ENCODE data around the gene SPDYE6. TPM values are rescaled to one million over a fixed set of nuclear protein-coding genes. Genes with fewer than 3 reads are reported as not detected.
A peak's percentile ranks its signal among the peaks of the same experiment; 100 is the strongest.
"Not testable (repeated sequence)": the region's sequence is repeated elsewhere in the genome, so short reads cannot be mapped to it uniquely, and the experiment has no call there.

SPDYE6 gene
- polyA plus RNA-seq, 1 donor = 4.3 TPM

GRCh38 chr7:102327183-102327582, 29.1 kb downstream of the SPDYE6 start:
- DNase-seq; H3K4me3 ChIP-seq (ENCODE audit: low read length); H3K9me3 ChIP-seq (ENCODE audit: control insufficient read depth, low read depth, low read length); H3K36me3 ChIP-seq (ENCODE audit: control insufficient read depth, insufficient read depth, low read length); H3K27me3 ChIP-seq (ENCODE audit: control insufficient read depth, insufficient read depth, low read length); H3K27ac ChIP-seq (ENCODE audit: low read length); H3K4me1 ChIP-seq (ENCODE audit: control insufficient read depth, insufficient read depth, low read length): not testable (repeated sequence)
- WGBS (ENCODE audit: insufficient coverage, low lambda C conversion rate) = 80% methylated on average over 1 of the region's 6 CpGs

- no peaks in the 10 kb centered on the region for H3K9me3 ChIP-seq (ENCODE audit: control insufficient read depth, low read depth, low read length)
- H3K36me3 ChIP-seq (ENCODE audit: control insufficient read depth, insufficient read depth, low read length) = no peaks in the 10 kb centered on the region
- H3K27ac ChIP-seq (ENCODE audit: low read length) = no peak overlapping the region
- WGBS (ENCODE audit: insufficient coverage, low lambda C conversion rate) = no CpG with 5 or more reads among the region's 11 CpGs
- peaks cover 4% of the 10 kb centered on the region for H3K27me3 ChIP-seq (ENCODE audit: control insufficient read depth, insufficient read depth, low read length)
- H3K4me1 ChIP-seq (ENCODE audit: control insufficient read depth, insufficient read depth, low read length) = no peaks in the 10 kb centered on the region
- no peak overlapping the region for H3K4me3 ChIP-seq (ENCODE audit: low read length)
- no peak for DNase-seq
Measured at GRCh38 chr7:102326157-102326889, 29.9 kb downstream of the SPDYE6 start.

- not testable (repeated sequence) for H3K27me3 ChIP-seq (ENCODE audit: control insufficient read depth, insufficient read depth, low read length); H3K4me3 ChIP-seq (ENCODE audit: low read length); DNase-seq; H3K36me3 ChIP-seq (ENCODE audit: control insufficient read depth, insufficient read depth, low read length); H3K27ac ChIP-seq (ENCODE audit: low read length); H3K4me1 ChIP-seq (ENCODE audit: control insufficient read depth, insufficient read depth, low read length); H3K9me3 ChIP-seq (ENCODE audit: control insufficient read depth, low read depth, low read length)
- WGBS (ENCODE audit: insufficient coverage, low lambda C conversion rate) = no CpG with 5 or more reads among the region's 11 CpGs
Measured at GRCh38 chr7:102325106-102325505, 31.1 kb downstream of the SPDYE6 start.

- Histone ChIP-seq H3K4me1 (ENCODE audit: control insufficient read depth, insufficient read depth, low read length) (no peaks in the 10 kb centered on the region), H3K36me3 (ENCODE audit: control insufficient read depth, insufficient read depth, low read length) (no peaks in the 10 kb centered on the region), H3K4me3 (ENCODE audit: low read length) (no peak overlapping the region), H3K27ac (ENCODE audit: low read length) (no peak overlapping the region), H3K9me3 (ENCODE audit: control insufficient read depth, low read depth, low read length) (no peaks in the 10 kb centered on the region), H3K27me3 (ENCODE audit: control insufficient read depth, insufficient read depth, low read length) (peaks cover 4% of the 10 kb centered on the region)
- WGBS (ENCODE audit: insufficient coverage, low lambda C conversion rate) = no CpG with 5 or more reads among the region's 5 CpGs
- no peak for DNase-seq
Measured at GRCh38 chr7:102323914-102324195, 32.4 kb downstream of the SPDYE6 start.

GRCh38 chr7:102322202-102322715, 34.0 kb downstream of the SPDYE6 start:
- Histone ChIP-seq H3K4me1 (ENCODE audit: control insufficient read depth, insufficient read depth, low read length) (no peaks in the 10 kb centered on the region), H3K27me3 (ENCODE audit: control insufficient read depth, insufficient read depth, low read length) (peaks cover 4% of the 10 kb centered on the region), H3K4me3 (ENCODE audit: low read length) (no peak overlapping the region), H3K9me3 (ENCODE audit: control insufficient read depth, low read depth, low read length) (no peaks in the 10 kb centered on the region), H3K27ac (ENCODE audit: low read length) (no peak overlapping the region), H3K36me3 (ENCODE audit: control insufficient read depth, insufficient read depth, low read length) (no peaks in the 10 kb centered on the region)
- no peak for DNase-seq
- no CpG with 5 or more reads among the region's 8 CpGs for WGBS (ENCODE audit: insufficient coverage, low lambda C conversion rate)

- Histone ChIP-seq H3K4me1 (ENCODE audit: control insufficient read depth, insufficient read depth, low read length) (no peaks in the 10 kb centered on the region), H3K9me3 (ENCODE audit: control insufficient read depth, low read depth, low read length) (no peaks in the 10 kb centered on the region), H3K27me3 (ENCODE audit: control insufficient read depth, insufficient read depth, low read length) (peaks cover 4% of the 10 kb centered on the region), H3K36me3 (ENCODE audit: control insufficient read depth, insufficient read depth, low read length) (no peaks in the 10 kb centered on the region), H3K4me3 (ENCODE audit: low read length) (no peak overlapping the region), H3K27ac (ENCODE audit: low read length) (no peak overlapping the region)
- peak in 1 of 2 donors; percentile 25 for DNase-seq
- WGBS (ENCODE audit: insufficient coverage, low lambda C conversion rate) = 83% methylated on average over 1 of the region's 73 CpGs
Measured at GRCh38 chr7:102321351-102322201, 34.7 kb downstream of the SPDYE6 start.

GRCh38 chr7:102320601-102321350, 35.5 kb downstream of the SPDYE6 start:
- no CpG with 5 or more reads among the region's 37 CpGs for WGBS (ENCODE audit: insufficient coverage, low lambda C conversion rate)
- no peak overlapping the region for H3K4me3 ChIP-seq (ENCODE audit: low read length)
- DNase-seq = no peak
- H3K9me3 ChIP-seq (ENCODE audit: control insufficient read depth, low read depth, low read length) = no peaks in the 10 kb centered on the region
- no peaks in the 10 kb centered on the region for H3K4me1 ChIP-seq (ENCODE audit: control insufficient read depth, insufficient read depth, low read length)
- H3K27ac ChIP-seq (ENCODE audit: low read length) = no peak overlapping the region
- H3K36me3 ChIP-seq (ENCODE audit: control insufficient read depth, insufficient read depth, low read length) = no peaks in the 10 kb centered on the region
- peaks cover 4% of the 10 kb centered on the region for H3K27me3 ChIP-seq (ENCODE audit: control insufficient read depth, insufficient read depth, low read length)

GRCh38 chr7:102320181-102320580, 36.1 kb downstream of the SPDYE6 start:
- no peak for DNase-seq
- Histone ChIP-seq H3K4me3 (ENCODE audit: low read length) (no peak overlapping the region), H3K9me3 (ENCODE audit: control insufficient read depth, low read depth, low read length) (no peaks in the 10 kb centered on the region), H3K27me3 (ENCODE audit: control insufficient read depth, insufficient read depth, low read length) (peaks cover 4% of the 10 kb centered on the region), H3K36me3 (ENCODE audit: control insufficient read depth, insufficient read depth, low read length) (no peaks in the 10 kb centered on the region), H3K4me1 (ENCODE audit: control insufficient read depth, insufficient read depth, low read length) (no peaks in the 10 kb centered on the region), H3K27ac (ENCODE audit: low read length) (no peak overlapping the region)
- WGBS (ENCODE audit: insufficient coverage, low lambda C conversion rate) = no CpG with 5 or more reads among the region's 14 CpGs

GRCh38 chr7:102319671-102320070, 36.6 kb downstream of the SPDYE6 start:
- no peaks in the 10 kb centered on the region for H3K36me3 ChIP-seq (ENCODE audit: control insufficient read depth, insufficient read depth, low read length)
- H3K27ac ChIP-seq (ENCODE audit: low read length) = no peak overlapping the region
- WGBS (ENCODE audit: insufficient coverage, low lambda C conversion rate) = 100% methylated on average over 1 of the region's 3 CpGs
- H3K27me3 ChIP-seq (ENCODE audit: control insufficient read depth, insufficient read depth, low read length) = peaks cover 4% of the 10 kb centered on the region
- H3K4me1 ChIP-seq (ENCODE audit: control insufficient read depth, insufficient read depth, low read length) = no peaks in the 10 kb centered on the region
- DNase-seq = no peak
- H3K9me3 ChIP-seq (ENCODE audit: control insufficient read depth, low read depth, low read length) = no peaks in the 10 kb centered on the region
- H3K4me3 ChIP-seq (ENCODE audit: low read length) = no peak overlapping the region

- Histone ChIP-seq H3K9me3 (ENCODE audit: control insufficient read depth, low read depth, low read length) (no peaks in the 10 kb centered on the region), H3K36me3 (ENCODE audit: control insufficient read depth, insufficient read depth, low read length) (no peaks in the 10 kb centered on the region), H3K27ac (ENCODE audit: low read length) (no peak overlapping the region), H3K4me1 (ENCODE audit: control insufficient read depth, insufficient read depth, low read length) (no peaks in the 10 kb centered on the region), H3K4me3 (ENCODE audit: low read length) (no peak overlapping the region), H3K27me3 (ENCODE audit: control insufficient read depth, insufficient read depth, low read length) (peaks cover 4% of the 10 kb centered on the region)
- DNase-seq = no peak
- WGBS (ENCODE audit: insufficient coverage, low lambda C conversion rate) = no CpG with 5 or more reads among the region's 7 CpGs
Measured at GRCh38 chr7:102318482-102318971, 37.7 kb downstream of the SPDYE6 start.
